Stimulated activated naive CD8-positive, alpha-beta T cell treated with anti-CD3 and anti-CD28 coated beads, Interleukin-15, Interleukin-2, amounts not matched to agents 100 ng/mL and 50 ng/mL, for 24 hours (primary cell): Measurements from ENCODE around the gene CYP4F8.
"Not testable (repeated sequence)": the region's sequence is repeated elsewhere in the genome, so short reads cannot be mapped to it uniquely, and the experiment has no call there.

ENCODE experiments used
- H3K27ac Mint-ChIP-seq: one replicate; pipeline ENCODE4 v1.8.0; 2021; ENCODE audit warnings: mild to moderate bottlenecking, mixed read lengths
- H3K27me3 Mint-ChIP-seq: one replicate; pipeline ENCODE4 v1.8.0; 2021; ENCODE audit warnings: mixed read lengths
- H3K36me3 Mint-ChIP-seq: one replicate; pipeline ENCODE4 v1.8.0; 2021; ENCODE audit warnings: low read depth, mixed read lengths
- H3K4me1 Mint-ChIP-seq: one replicate; pipeline ENCODE4 v1.8.0; 2021; ENCODE audit warnings: low read depth, mixed read lengths
- H3K4me3 Mint-ChIP-seq: one replicate; pipeline ENCODE4 v1.8.0; 2021; ENCODE audit warnings: mild to moderate bottlenecking, mixed read lengths
- H3K9me3 Mint-ChIP-seq: one replicate; pipeline ENCODE4 v1.8.0; 2021; ENCODE audit warnings: mixed read lengths

Gene CYP4F8

DNA sequence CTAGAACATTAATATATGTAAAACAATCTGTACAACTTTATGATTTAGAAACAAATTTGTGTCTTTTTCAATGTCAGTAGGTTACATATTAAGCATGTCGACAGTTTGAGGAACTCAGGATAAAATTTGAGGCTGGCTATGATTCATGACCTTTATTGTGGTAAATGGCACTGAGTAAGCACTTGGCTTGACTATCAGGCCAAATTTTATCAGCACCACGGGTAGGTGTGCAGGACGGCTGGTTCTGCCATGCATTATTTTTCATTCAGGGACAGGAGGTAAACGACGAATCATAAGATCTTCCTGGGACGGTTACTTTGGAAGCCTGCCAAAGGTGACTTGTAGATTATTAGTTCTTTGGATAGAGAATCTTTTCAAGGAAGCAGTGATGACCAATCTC is 19.9 kb upstream of the CYP4F8 start:
- no peaks in the 10 kb centered on the region for H3K4me1 Mint-ChIP-seq
- H3K27me3 Mint-ChIP-seq = peaks cover 40% of the 10 kb centered on the region
- no peaks in the 10 kb centered on the region for H3K36me3 Mint-ChIP-seq
- H3K4me3 Mint-ChIP-seq = no peak overlapping the region
- H3K27ac Mint-ChIP-seq = no peak overlapping the region
- H3K9me3 Mint-ChIP-seq = peaks cover 3% of the 10 kb centered on the region

DNA sequence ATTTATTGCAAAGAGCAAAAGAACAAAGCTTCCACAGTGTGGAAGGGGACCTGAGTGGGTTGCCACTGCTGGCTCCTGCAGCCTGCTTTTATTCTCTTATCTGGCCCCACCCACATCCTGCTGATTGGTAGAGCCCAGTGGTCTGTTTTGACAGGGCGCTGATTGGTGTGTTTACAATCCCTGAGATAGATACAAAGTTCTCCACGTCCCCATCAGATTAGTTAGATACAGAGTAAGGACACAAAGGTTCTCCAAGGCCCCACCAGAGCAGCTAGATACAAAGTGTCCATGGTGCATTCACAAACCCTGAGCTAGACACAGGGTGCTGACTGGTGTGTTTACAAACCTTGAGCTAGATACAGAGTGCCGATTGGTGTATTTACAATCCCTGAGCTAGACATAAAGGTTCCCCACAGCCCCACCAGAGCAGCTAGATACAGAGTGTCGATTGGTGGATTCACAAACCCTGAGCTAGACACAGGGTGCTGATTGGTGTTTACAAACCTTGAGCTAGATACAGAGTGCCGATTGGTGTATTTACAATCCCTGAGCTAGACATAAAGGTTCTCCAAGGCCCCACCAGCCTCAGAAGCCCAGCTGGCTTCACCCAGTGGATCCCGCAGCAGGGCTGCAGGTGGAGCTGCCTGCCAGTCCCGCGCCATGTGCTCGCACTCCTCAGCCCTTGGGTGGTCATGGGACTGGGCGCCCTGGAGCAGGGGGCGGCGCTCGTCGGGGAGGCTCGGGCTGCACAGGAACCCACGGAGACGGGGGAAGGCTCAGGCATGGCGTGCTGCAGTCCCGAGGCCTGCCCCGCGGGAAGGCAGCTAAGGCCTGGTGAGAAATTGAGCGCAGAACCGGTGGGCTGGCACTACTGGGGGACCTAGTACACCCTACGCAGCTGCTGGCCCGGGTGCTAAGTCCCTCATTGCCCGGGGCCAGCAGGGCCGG is 6.8 kb upstream of the CYP4F8 start:
- H3K4me3 Mint-ChIP-seq, H3K27me3 Mint-ChIP-seq, H3K4me1 Mint-ChIP-seq, H3K9me3 Mint-ChIP-seq, H3K36me3 Mint-ChIP-seq, H3K27ac Mint-ChIP-seq: not testable (repeated sequence)

DNA sequence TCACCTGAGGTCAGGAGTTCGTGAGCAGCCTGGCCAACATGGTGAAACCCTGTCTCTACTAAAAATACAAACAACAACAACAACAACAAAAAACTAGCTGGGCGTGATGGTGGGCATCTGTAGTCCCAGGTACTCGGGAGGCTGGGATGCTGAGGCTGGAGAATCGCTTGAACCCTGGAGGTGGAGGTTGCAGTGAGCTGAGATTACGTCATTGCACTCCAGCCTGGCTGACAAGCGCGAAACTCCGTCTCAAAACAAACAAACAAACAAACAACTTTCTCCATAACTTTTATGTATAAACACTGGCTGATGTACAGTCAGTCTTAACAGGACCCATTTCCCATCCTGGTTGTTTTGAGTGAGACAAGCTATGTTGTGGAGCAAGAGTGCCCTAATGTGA is 5.8 kb upstream of the CYP4F8 start:
- H3K9me3 Mint-ChIP-seq = no peaks in the 10 kb centered on the region
- H3K4me3 Mint-ChIP-seq = no peak overlapping the region
- no peaks in the 10 kb centered on the region for H3K27me3 Mint-ChIP-seq
- no peak overlapping the region for H3K27ac Mint-ChIP-seq
- no peaks in the 10 kb centered on the region for H3K36me3 Mint-ChIP-seq
- H3K4me1 Mint-ChIP-seq = no peaks in the 10 kb centered on the region

GRCh38 chr19:15612342-15612741 is 2.7 kb upstream of the CYP4F8 start:
- Mint-ChIP-seq H3K9me3 (peaks cover 4% of the 10 kb centered on the region), H3K27me3 (no peaks in the 10 kb centered on the region), H3K4me1 (no peaks in the 10 kb centered on the region), H3K36me3 (no peaks in the 10 kb centered on the region), H3K27ac (no peak overlapping the region), H3K4me3 (no peak overlapping the region)

DNA sequence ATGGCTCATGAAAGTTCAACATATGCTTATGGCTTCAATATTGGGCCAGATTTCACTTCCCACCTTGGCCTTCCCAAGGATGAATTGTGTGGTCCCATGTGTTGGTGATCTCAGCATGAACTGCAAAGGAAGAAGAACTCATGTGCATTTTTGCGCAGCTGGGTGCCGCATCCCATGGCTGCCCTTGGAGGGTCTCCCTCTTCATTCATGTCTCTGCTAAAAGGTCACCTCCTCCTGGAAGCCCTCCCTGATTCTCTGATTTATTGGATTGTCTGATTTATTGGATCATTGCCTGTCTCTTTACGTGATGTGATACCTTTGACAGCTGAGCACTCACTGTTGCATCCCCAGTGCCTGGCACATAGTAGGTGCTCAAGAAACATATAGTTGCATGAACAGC is 1.7 kb upstream of the CYP4F8 start:
- Mint-ChIP-seq H3K36me3 (no peaks in the 10 kb centered on the region), H3K4me1 (no peaks in the 10 kb centered on the region), H3K27ac (no peak overlapping the region), H3K27me3 (peaks cover 3% of the 10 kb centered on the region), H3K9me3 (peaks cover 4% of the 10 kb centered on the region), H3K4me3 (no peak overlapping the region)

DNA sequence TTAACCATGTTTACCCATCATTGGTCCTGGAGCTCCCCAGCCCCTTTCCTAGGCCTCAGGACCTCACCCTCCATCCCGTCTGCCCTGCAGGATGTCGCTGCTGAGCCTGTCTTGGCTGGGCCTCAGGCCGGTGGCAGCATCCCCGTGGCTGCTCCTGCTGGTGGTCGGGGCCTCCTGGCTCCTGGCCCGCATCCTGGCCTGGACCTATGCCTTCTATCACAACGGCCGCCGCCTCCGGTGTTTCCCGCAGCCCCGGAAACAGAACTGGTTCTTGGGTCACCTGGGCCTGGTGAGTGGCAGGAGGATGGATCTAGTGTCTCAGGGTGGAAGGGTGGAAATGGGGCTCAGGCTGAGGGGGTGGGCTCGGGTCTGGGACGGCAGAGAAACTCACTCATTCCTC is 508 bp downstream of the CYP4F8 start:
- Mint-ChIP-seq H3K9me3 (peaks cover 4% of the 10 kb centered on the region), H3K4me1 (no peaks in the 10 kb centered on the region), H3K27ac (peak overlapping the region; percentile 67), H3K36me3 (no peaks in the 10 kb centered on the region), H3K4me3 (no peak overlapping the region), H3K27me3 (peaks cover 8% of the 10 kb centered on the region)

DNA sequence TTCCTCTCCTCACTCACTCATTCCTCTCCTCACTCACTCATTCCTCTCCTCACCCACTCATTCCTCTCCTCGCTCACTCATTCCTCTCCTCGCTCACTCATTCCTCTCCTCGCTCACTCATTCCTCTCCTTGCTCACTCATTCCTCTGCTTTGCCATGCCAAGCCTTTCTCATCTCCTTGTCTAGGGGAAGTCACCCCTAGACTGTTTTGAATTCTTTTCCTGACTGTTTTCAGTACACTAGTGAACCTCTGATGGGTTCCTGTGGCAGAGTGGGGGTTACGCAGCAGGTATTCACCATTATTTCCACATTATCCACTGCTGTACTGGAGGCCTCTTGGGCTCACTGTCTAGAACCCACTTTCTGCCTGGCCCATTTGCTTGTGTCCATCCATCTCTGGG is 1.2 kb downstream of the CYP4F8 start:
- Mint-ChIP-seq H3K4me3 (no peak overlapping the region), H3K27ac (peak overlapping the region; percentile 67), H3K27me3 (peaks cover 8% of the 10 kb centered on the region), H3K36me3 (no peaks in the 10 kb centered on the region), H3K4me1 (no peaks in the 10 kb centered on the region), H3K9me3 (peaks cover 4% of the 10 kb centered on the region)

DNA sequence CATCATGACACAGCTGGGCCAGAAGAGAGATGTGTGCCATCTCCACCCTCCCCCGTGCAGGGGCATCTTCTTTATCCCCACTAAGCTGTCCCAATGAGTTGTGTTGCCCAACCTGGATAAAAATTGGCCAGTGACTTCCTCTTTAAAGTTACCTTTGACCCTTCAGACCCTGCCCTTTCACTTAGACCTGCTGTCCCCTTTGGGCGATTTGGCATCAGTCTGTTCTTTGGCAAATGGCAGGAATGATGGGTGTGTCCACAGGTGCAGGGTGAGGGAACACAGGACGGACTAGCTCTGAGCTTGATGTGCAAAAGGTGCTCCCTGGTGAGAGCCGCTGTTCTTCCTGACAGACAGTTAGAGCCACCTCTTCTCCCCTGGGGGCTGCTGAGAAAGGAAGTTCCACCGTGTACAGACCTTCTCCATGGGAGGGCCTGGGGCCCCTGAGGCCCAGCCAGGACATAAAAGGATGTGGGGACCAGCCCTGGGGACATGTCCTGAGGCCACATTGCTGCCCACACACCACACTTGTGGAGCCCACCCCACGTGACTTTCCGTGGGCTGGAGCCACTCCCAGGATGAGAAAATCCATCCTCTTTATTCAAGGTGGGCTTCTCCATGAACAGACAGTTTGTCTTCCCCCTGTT is 1.7 kb downstream of the CYP4F8 start:
- Mint-ChIP-seq H3K4me3 (no peak overlapping the region), H3K27me3 (peaks cover 8% of the 10 kb centered on the region), H3K9me3 (peaks cover 4% of the 10 kb centered on the region), H3K36me3 (no peaks in the 10 kb centered on the region), H3K27ac (no peak overlapping the region), H3K4me1 (no peaks in the 10 kb centered on the region)

DNA sequence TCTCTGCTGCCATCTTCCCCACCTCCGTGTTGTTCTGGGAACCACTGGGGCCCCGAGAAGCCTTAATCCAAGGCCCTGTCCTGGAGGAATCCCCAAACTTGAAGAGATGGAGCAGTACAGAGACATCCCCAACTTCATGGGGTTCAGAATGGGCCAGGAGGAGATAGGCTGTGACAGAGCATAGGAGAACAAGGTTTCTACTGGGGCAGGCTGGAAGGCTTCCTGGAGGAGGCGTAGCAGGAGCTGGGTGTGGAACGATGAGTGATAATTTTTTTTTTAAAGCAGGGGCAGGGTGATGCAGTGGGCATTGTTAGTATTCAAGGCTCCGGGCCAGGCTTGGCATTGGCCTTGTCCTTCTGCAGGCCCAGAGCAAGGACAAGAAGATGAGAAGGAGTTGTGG is 3.3 kb downstream of the CYP4F8 start:
- no peaks in the 10 kb centered on the region for H3K4me1 Mint-ChIP-seq
- no peak overlapping the region for H3K4me3 Mint-ChIP-seq
- no peak overlapping the region for H3K27ac Mint-ChIP-seq
- H3K27me3 Mint-ChIP-seq = peaks cover 17% of the 10 kb centered on the region
- H3K9me3 Mint-ChIP-seq = peaks cover 4% of the 10 kb centered on the region
- no peaks in the 10 kb centered on the region for H3K36me3 Mint-ChIP-seq

- Mint-ChIP-seq H3K9me3 (no peaks in the 10 kb centered on the region), H3K27me3 (peaks cover 18% of the 10 kb centered on the region), H3K4me1 (no peaks in the 10 kb centered on the region), H3K27ac (no peak overlapping the region), H3K4me3 (no peak overlapping the region), H3K36me3 (no peaks in the 10 kb centered on the region)
Measured at GRCh38 chr19:15621801-15622200, 6.8 kb downstream of the CYP4F8 start.

GRCh38 chr19:15622991-15623390 is 8.0 kb downstream of the CYP4F8 start:
- Mint-ChIP-seq H3K9me3 (no peaks in the 10 kb centered on the region), H3K27me3 (peaks cover 18% of the 10 kb centered on the region), H3K27ac (no peak overlapping the region), H3K4me3 (no peak overlapping the region), H3K4me1 (no peaks in the 10 kb centered on the region), H3K36me3 (no peaks in the 10 kb centered on the region)

DNA sequence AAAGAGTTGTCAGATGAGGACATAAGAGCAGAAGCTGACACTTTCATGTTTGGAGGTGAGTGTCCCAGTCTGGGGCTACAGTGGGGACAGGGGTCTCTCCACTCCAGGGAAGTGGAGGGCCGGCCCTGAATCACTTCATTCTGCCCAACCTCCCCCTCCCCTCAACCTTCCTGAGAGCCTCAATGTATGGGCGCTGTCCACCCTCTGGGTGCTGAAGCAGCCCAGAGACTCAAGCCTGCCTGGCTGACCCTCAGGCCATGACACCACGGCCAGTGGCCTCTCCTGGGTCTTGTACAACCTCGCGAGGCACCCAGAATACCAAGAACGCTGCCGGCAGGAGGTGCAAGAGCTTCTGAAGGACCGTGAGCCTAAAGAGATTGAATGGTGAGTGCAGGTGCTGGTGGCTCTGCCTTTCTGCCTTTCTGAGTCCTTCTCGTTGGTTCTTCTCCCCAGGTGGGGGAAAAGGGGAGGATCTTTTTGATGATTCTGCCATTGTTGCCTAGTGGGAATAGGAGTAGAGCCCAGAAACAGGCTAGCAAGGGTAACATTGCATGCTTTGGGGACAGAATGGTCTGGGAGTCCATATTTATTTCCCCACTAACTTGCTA is 8.8 kb downstream of the CYP4F8 start:
- Mint-ChIP-seq H3K4me1 (no peaks in the 10 kb centered on the region), H3K36me3 (no peaks in the 10 kb centered on the region), H3K4me3 (no peak overlapping the region), H3K27me3 (peaks cover 18% of the 10 kb centered on the region), H3K27ac (no peak overlapping the region), H3K9me3 (no peaks in the 10 kb centered on the region)

GRCh38 chr19:15628236-15629002 is 13.4 kb downstream of the CYP4F8 start:
- Mint-ChIP-seq H3K4me1 (peaks cover 4% of the 10 kb centered on the region), H3K9me3 (no peaks in the 10 kb centered on the region), H3K4me3 (no peak overlapping the region), H3K27ac (no peak overlapping the region), H3K27me3 (peaks cover 14% of the 10 kb centered on the region), H3K36me3 (no peaks in the 10 kb centered on the region)

GRCh38 chr19:15629003-15629880 is 14.2 kb downstream of the CYP4F8 start:
- H3K9me3 Mint-ChIP-seq = no peaks in the 10 kb centered on the region
- no peaks in the 10 kb centered on the region for H3K36me3 Mint-ChIP-seq
- H3K4me1 Mint-ChIP-seq = peaks cover 4% of the 10 kb centered on the region
- H3K27me3 Mint-ChIP-seq = peaks cover 13% of the 10 kb centered on the region
- H3K27ac Mint-ChIP-seq = no peak overlapping the region
- no peak overlapping the region for H3K4me3 Mint-ChIP-seq
